SK-N-SH treated with all-trans-retinoic acid at 6 μM for 48 hours (cell line): ENCODE results near the gene MMP20.

Source experiments
- ATAC-seq: fragments of 200-7000 bp; cut with Tn5 transposase; 3 replicates; pipeline ENCODE4 v1.9.1; 2020; ENCODE audit warnings: mild to moderate bottlenecking, moderate library complexity
- CSDC2 ChIP-seq: fragments of 250-450 bp; sonication (Bioruptor Pico); IDR thresholded peaks from 2 replicates; pipeline ENCODE4 v1.5.0; 2020; ENCODE audit warnings: mild to moderate bottlenecking, moderate library complexity
- ESRRG ChIP-seq: fragments of 250-450 bp; sonication (Bioruptor Pico); IDR thresholded peaks from 2 replicates; pipeline ENCODE4 v1.6.1; 2021; ENCODE audit warnings: mild to moderate bottlenecking
- GLIS3 ChIP-seq: fragments of 250-450 bp; sonication (Bioruptor Pico); IDR thresholded peaks from 2 replicates; pipeline ENCODE4 v1.5.0; 2020; ENCODE audit warnings: mild to moderate bottlenecking, moderate library complexity
- ISL1 ChIP-seq: fragments of 250-450 bp; sonication (Bioruptor Pico); IDR thresholded peaks from 2 replicates; pipeline ENCODE4 v2.1.2; 2022; ENCODE audit warnings: mild to moderate bottlenecking, moderate library complexity
- OSR1 ChIP-seq: fragments of 250-450 bp; sonication (Bioruptor Pico); IDR thresholded peaks from 2 replicates; pipeline ENCODE4 v1.8.0; 2022; ENCODE audit warnings: moderate library complexity, mild to moderate bottlenecking, inconsistent platforms
- PPARA ChIP-seq: fragments of 250-450 bp; sonication (Bioruptor Pico); IDR thresholded peaks from 2 replicates; pipeline ENCODE4 v1.5.0; 2020; ENCODE audit warnings: mild to moderate bottlenecking, borderline replicate concordance
- RARB ChIP-seq: fragments of 250-450 bp; sonication (Bioruptor Pico); IDR thresholded peaks from 2 replicates; pipeline ENCODE4 v1.8.0; 2021; ENCODE audit warnings: mild to moderate bottlenecking, moderate library complexity
- SNAI2 ChIP-seq: fragments of 250-450 bp; sonication (Bioruptor Pico); IDR thresholded peaks from 2 replicates; pipeline ENCODE4 v1.5.0; 2020; ENCODE audit warnings: mild to moderate bottlenecking, moderate library complexity
- TCF4 ChIP-seq: fragments of 250-450 bp; sonication (Bioruptor Pico); IDR thresholded peaks from 2 replicates; pipeline ENCODE4 v1.8.0; 2021; ENCODE audit warnings: mild to moderate bottlenecking, moderate library complexity, borderline replicate concordance
- TOX ChIP-seq: fragments of 250-450 bp; sonication (Bioruptor Pico); IDR thresholded peaks from 2 replicates; pipeline ENCODE4 v1.8.0; 2021; ENCODE audit warnings: mild to moderate bottlenecking, moderate library complexity, borderline replicate concordance
- ZC3H10 ChIP-seq: fragments of 250-450 bp; sonication (Bioruptor Pico); IDR thresholded peaks from 2 replicates; pipeline ENCODE4 v1.5.1; 2021; ENCODE audit warnings: mild to moderate bottlenecking, moderate library complexity
- ZFP3 ChIP-seq: fragments of 250-450 bp; sonication (Bioruptor Pico); IDR thresholded peaks from 2 replicates; pipeline ENCODE4 v1.5.0; 2020; ENCODE audit warnings: mild to moderate bottlenecking, moderate library complexity
- ZFP30 ChIP-seq: fragments of 450-650 bp; formaldehyde crosslinking; IDR thresholded peaks from 2 replicates; pipeline ENCODE4 v1.5.0; 2022; ENCODE audit warnings: mild to moderate bottlenecking, moderate library complexity
- ZNF565 ChIP-seq: fragments of 450-650 bp; formaldehyde crosslinking; conservative IDR thresholded peaks from 2 replicates; pipeline ENCODE4 v1.5.0; 2020; ENCODE audit warnings: low read depth, mild to moderate bottlenecking, moderate library complexity
- ZNF70 ChIP-seq: fragments of 450-650 bp; formaldehyde crosslinking; IDR thresholded peaks from 2 replicates; pipeline ENCODE4 v1.5.0; 2020; ENCODE audit warnings: mild to moderate bottlenecking, moderate library complexity
- ZNF8 ChIP-seq: fragments of 450-650 bp; formaldehyde crosslinking; IDR thresholded peaks from 2 replicates; pipeline ENCODE4 v1.5.0; 2020; ENCODE audit warnings: mild to moderate bottlenecking, moderate library complexity
- TF ChIP-seq, protein P1 (sequence below): fragments of 250-450 bp; sonication (Bioruptor Pico); IDR thresholded peaks from 2 replicates; pipeline ENCODE4 v1.5.0; 2020; ENCODE audit warnings: mild to moderate bottlenecking, moderate library complexity
- TF ChIP-seq, protein P2 (sequence below): fragments of 250-450 bp; sonication (Bioruptor Pico); IDR thresholded peaks from 2 replicates; pipeline ENCODE4 v1.8.0; 2020; ENCODE audit warnings: mild to moderate bottlenecking, moderate library complexity, borderline replicate concordance
- TF ChIP-seq, protein P3 (sequence below): fragments of 250-450 bp; sonication (Bioruptor Pico); IDR thresholded peaks from 2 replicates; pipeline ENCODE4 v1.8.0; 2021; ENCODE audit warnings: low read depth, mild to moderate bottlenecking, moderate library complexity, borderline replicate concordance
- TF ChIP-seq, protein P4 (sequence below): fragments of 250-450 bp; sonication (Bioruptor Pico); IDR thresholded peaks from 2 replicates; pipeline ENCODE4 v1.5.1; 2021; ENCODE audit warnings: mild to moderate bottlenecking, moderate library complexity

Gene MMP20, protein sequence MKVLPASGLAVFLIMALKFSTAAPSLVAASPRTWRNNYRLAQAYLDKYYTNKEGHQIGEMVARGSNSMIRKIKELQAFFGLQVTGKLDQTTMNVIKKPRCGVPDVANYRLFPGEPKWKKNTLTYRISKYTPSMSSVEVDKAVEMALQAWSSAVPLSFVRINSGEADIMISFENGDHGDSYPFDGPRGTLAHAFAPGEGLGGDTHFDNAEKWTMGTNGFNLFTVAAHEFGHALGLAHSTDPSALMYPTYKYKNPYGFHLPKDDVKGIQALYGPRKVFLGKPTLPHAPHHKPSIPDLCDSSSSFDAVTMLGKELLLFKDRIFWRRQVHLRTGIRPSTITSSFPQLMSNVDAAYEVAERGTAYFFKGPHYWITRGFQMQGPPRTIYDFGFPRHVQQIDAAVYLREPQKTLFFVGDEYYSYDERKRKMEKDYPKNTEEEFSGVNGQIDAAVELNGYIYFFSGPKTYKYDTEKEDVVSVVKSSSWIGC

DNA sequence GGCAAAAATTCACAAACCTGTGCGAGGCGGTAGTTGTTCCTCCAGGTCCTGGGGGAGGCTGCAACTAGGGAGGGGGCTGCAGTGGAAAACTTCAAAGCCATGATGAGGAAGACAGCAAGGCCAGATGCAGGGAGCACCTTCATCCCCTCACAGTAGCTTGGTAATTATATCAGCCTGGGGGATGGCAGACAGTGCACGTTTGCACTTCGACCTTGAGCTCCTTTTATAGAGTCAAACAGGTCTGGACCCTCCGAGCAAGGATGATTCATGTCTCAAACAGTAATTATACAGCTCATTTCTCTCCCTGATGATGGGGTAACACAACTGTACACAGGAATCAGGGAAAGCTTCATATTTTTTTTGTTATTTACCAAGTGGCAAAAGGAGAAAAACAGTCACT, at the start of gene MMP20:
Gene MMP20, minus strand, starts transcription at position 156 of the 400 bp plus-strand sequence. Its CDS starts 13 bp downstream, at position 143.
- TF ChIP-seq ZNF70 (CRISPR knock-in tag), result no peak
- no peak for TF ChIP-seq ZC3H10 (CRISPR knock-in tag)
- TF ChIP-seq, protein P1, sequence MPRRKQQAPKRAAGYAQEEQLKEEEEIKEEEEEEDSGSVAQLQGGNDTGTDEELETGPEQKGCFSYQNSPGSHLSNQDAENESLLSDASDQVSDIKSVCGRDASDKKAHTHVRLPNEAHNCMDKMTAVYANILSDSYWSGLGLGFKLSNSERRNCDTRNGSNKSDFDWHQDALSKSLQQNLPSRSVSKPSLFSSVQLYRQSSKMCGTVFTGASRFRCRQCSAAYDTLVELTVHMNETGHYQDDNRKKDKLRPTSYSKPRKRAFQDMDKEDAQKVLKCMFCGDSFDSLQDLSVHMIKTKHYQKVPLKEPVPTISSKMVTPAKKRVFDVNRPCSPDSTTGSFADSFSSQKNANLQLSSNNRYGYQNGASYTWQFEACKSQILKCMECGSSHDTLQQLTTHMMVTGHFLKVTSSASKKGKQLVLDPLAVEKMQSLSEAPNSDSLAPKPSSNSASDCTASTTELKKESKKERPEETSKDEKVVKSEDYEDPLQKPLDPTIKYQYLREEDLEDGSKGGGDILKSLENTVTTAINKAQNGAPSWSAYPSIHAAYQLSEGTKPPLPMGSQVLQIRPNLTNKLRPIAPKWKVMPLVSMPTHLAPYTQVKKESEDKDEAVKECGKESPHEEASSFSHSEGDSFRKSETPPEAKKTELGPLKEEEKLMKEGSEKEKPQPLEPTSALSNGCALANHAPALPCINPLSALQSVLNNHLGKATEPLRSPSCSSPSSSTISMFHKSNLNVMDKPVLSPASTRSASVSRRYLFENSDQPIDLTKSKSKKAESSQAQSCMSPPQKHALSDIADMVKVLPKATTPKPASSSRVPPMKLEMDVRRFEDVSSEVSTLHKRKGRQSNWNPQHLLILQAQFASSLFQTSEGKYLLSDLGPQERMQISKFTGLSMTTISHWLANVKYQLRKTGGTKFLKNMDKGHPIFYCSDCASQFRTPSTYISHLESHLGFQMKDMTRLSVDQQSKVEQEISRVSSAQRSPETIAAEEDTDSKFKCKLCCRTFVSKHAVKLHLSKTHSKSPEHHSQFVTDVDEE (CRISPR knock-in tag), result no peak
- no peak for TF ChIP-seq ISL1
- no peak for ATAC-seq

DNA sequence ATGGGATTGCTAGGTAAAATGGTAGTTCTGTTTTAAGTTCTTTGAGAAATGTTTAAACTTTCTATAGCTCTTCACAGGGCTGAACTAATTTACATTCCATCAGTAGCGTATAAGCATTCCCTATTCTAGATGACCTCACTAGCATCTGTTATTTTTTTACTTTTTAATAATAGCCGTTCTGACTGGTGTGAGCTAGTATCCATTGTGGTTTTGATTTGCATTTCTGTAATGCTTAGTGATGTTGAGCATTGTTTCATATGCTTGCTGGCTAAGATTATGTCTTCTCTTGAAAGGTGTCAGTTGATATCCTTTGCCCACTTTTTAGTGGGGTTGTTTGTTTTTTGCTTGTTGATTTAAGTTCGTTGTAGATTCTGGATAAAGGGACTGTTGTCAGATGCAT, 44.5 kb upstream of the MMP20 start:
- TF ChIP-seq TOX (CRISPR knock-in tag) (no peak), RARB (no peak), ESRRG (CRISPR knock-in tag) (no peak), ZNF565 (CRISPR knock-in tag) (no peak), ZC3H10 (CRISPR knock-in tag) (no peak), ISL1 (no peak), SNAI2 (no peak), ZNF70 (CRISPR knock-in tag) (no peak), OSR1 (CRISPR knock-in tag) (no peak), ZFP3 (CRISPR knock-in tag) (no peak), GLIS3 (CRISPR knock-in tag) (no peak), TCF4 (CRISPR knock-in tag) (no peak), CSDC2 (no peak), ZFP30 (CRISPR knock-in tag) (no peak), ZNF8 (CRISPR knock-in tag) (no peak), PPARA (CRISPR knock-in tag) (no peak)
- TF ChIP-seq, protein P2, sequence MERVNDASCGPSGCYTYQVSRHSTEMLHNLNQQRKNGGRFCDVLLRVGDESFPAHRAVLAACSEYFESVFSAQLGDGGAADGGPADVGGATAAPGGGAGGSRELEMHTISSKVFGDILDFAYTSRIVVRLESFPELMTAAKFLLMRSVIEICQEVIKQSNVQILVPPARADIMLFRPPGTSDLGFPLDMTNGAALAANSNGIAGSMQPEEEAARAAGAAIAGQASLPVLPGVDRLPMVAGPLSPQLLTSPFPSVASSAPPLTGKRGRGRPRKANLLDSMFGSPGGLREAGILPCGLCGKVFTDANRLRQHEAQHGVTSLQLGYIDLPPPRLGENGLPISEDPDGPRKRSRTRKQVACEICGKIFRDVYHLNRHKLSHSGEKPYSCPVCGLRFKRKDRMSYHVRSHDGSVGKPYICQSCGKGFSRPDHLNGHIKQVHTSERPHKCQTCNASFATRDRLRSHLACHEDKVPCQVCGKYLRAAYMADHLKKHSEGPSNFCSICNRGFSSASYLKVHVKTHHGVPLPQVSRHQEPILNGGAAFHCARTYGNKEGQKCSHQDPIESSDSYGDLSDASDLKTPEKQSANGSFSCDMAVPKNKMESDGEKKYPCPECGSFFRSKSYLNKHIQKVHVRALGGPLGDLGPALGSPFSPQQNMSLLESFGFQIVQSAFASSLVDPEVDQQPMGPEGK (CRISPR knock-in tag), result no peak
- TF ChIP-seq, protein P1 (CRISPR knock-in tag), result no peak
- TF ChIP-seq, protein P3, sequence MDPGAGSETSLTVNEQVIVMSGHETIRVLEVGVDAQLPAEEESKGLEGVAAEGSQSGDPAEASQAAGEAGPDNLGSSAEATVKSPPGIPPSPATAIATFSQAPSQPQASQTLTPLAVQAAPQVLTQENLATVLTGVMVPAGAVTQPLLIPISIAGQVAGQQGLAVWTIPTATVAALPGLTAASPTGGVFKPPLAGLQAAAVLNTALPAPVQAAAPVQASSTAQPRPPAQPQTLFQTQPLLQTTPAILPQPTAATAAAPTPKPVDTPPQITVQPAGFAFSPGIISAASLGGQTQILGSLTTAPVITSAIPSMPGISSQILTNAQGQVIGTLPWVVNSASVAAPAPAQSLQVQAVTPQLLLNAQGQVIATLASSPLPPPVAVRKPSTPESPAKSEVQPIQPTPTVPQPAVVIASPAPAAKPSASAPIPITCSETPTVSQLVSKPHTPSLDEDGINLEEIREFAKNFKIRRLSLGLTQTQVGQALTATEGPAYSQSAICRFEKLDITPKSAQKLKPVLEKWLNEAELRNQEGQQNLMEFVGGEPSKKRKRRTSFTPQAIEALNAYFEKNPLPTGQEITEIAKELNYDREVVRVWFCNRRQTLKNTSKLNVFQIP (CRISPR knock-in tag), result no peak
- TF ChIP-seq, protein P4, sequence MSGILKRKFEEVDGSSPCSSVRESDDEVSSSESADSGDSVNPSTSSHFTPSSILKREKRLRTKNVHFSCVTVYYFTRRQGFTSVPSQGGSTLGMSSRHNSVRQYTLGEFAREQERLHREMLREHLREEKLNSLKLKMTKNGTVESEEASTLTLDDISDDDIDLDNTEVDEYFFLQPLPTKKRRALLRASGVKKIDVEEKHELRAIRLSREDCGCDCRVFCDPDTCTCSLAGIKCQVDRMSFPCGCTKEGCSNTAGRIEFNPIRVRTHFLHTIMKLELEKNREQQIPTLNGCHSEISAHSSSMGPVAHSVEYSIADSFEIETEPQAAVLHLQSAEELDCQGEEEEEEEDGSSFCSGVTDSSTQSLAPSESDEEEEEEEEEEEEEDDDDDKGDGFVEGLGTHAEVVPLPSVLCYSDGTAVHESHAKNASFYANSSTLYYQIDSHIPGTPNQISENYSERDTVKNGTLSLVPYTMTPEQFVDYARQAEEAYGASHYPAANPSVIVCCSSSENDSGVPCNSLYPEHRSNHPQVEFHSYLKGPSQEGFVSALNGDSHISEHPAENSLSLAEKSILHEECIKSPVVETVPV (CRISPR knock-in tag), result no peak
- no peak for ATAC-seq
